HG03095 (cell line): ENCODE data around the gene BCL3.
A peak's percentile ranks its signal among the peaks of the same experiment; 100 is the strongest.

Source experiments
- ATAC-seq: cut with Tn5 transposase; IDR thresholded peaks from one replicate; pipeline ENCODE4 v1.9.1; 2021; ENCODE audit warnings: moderate library complexity; ENCODE audit not compliant: unreplicated experiment

Gene BCL3

GRCh38 chr19:44740351-44740824 lies 8.1 kb upstream of the BCL3 start:
- no peak for ATAC-seq

- ATAC-seq = no peak
Measured at GRCh38 chr19:44741258-44741731, 7.2 kb upstream of the BCL3 start.

GRCh38 chr19:44741841-44742329 lies 6.6 kb upstream of the BCL3 start:
- ATAC-seq = no peak

GRCh38 chr19:44742330-44743061 lies 6.0 kb upstream of the BCL3 start:
- no peak for ATAC-seq

- no peak for ATAC-seq
Measured at GRCh38 chr19:44744871-44745332, 3.6 kb upstream of the BCL3 start.

GRCh38 chr19:44745341-44745831 lies 3.1 kb upstream of the BCL3 start:
- no peak for ATAC-seq

GRCh38 chr19:44745887-44746600 lies 2.5 kb upstream of the BCL3 start:
- ATAC-seq = no peak

- no peak for ATAC-seq
Measured at GRCh38 chr19:44746616-44746945, 1.9 kb upstream of the BCL3 start.

- peak; percentile 34 for ATAC-seq
Measured at GRCh38 chr19:44746946-44747738, 1.4 kb upstream of the BCL3 start.

GRCh38 chr19:44747739-44748425 lies 626 bp upstream of the BCL3 start:
- ATAC-seq = no peak

- ATAC-seq = no peak
Measured at GRCh38 chr19:44749292-44749691, 784 bp downstream of the BCL3 start.

- no peak for ATAC-seq
Measured at GRCh38 chr19:44749994-44750393, 1.5 kb downstream of the BCL3 start.

- ATAC-seq = no peak
Measured at GRCh38 chr19:44752123-44752815, 3.8 kb downstream of the BCL3 start.

- peak; percentile 60 for ATAC-seq
Measured at GRCh38 chr19:44752816-44753625, 4.5 kb downstream of the BCL3 start.

- ATAC-seq = no peak
Measured at GRCh38 chr19:44753626-44753931, 5.1 kb downstream of the BCL3 start.

- no peak for ATAC-seq
Measured at GRCh38 chr19:44753932-44754749, 5.6 kb downstream of the BCL3 start.

GRCh38 chr19:44754750-44755080 lies 6.2 kb downstream of the BCL3 start:
- no peak for ATAC-seq

- ATAC-seq = no peak
Measured at GRCh38 chr19:44755219-44755618, 6.7 kb downstream of the BCL3 start.
